KMS-11 (cell line): ENCODE measurements around the gene RPUSD4.

Experiments
- H2AFZ ChIP-seq: fragments of 200-600 bp; sonication (generic); 2 replicates; pipeline ENCODE4 v1.6.1; 2016; ENCODE audit warnings: antibody characterized with exemption, mixed run types, low read depth
- H3K27ac ChIP-seq: fragments of 200-600 bp; sonication (generic); 2 replicates; pipeline ENCODE4 v1.6.1; 2016; ENCODE audit warnings: mild to moderate bottlenecking, mixed run types
- H3K27me3 ChIP-seq: fragments of 200-600 bp; sonication (generic); 2 replicates; pipeline ENCODE4 v1.6.1; 2017; ENCODE audit warnings: mild to moderate bottlenecking, low read depth, mixed run types, moderate library complexity; ENCODE audit not compliant: insufficient read depth
- H3K36me3 ChIP-seq: fragments of 200-600 bp; sonication (generic); 2 replicates; pipeline ENCODE4 v1.6.1; 2017; ENCODE audit warnings: mild to moderate bottlenecking, mixed run types; ENCODE audit not compliant: insufficient read depth
- H3K4me1 ChIP-seq: fragments of 200-600 bp; sonication (generic); 2 replicates; pipeline ENCODE4 v1.6.1; 2016; ENCODE audit warnings: mild to moderate bottlenecking, low read depth, mixed run types; ENCODE audit not compliant: poor library complexity, severe bottlenecking
- H3K4me2 ChIP-seq: fragments of 200-600 bp; sonication (generic); 2 replicates; pipeline ENCODE4 v1.7.0; 2016; ENCODE audit warnings: mild to moderate bottlenecking, mixed run types
- H3K4me3 ChIP-seq: fragments of 200-600 bp; sonication (generic); IDR thresholded peaks from 2 replicates; pipeline ENCODE4 v1.6.1; 2017; ENCODE audit warnings: low read depth, low read length, mixed read lengths; ENCODE audit not compliant: insufficient read depth
- H3K79me2 ChIP-seq: fragments of 200-600 bp; sonication (generic); 2 replicates; pipeline ENCODE4 v1.6.1; 2016; ENCODE audit warnings: low read depth, mixed run types; ENCODE audit not compliant: insufficient read depth
- H3K9ac ChIP-seq: fragments of 200-600 bp; sonication (generic); 2 replicates; pipeline ENCODE4 v1.6.1; 2016; ENCODE audit warnings: mild to moderate bottlenecking, mixed run types
- H4K20me1 ChIP-seq: fragments of 200-600 bp; sonication (generic); 2 replicates; pipeline ENCODE4 v1.6.1; 2016; ENCODE audit warnings: mild to moderate bottlenecking, mixed run types; ENCODE audit not compliant: insufficient read depth
- CTCF ChIP-seq: fragments of 200-600 bp; sonication (generic); conservative IDR thresholded peaks from 2 replicates; pipeline ENCODE4 v1.6.1; 2017; ENCODE audit warnings: low read depth, mild to moderate bottlenecking, antibody characterized with exemption, low read length, moderate library complexity, mixed read lengths

RPUSD4 gene

DNA sequence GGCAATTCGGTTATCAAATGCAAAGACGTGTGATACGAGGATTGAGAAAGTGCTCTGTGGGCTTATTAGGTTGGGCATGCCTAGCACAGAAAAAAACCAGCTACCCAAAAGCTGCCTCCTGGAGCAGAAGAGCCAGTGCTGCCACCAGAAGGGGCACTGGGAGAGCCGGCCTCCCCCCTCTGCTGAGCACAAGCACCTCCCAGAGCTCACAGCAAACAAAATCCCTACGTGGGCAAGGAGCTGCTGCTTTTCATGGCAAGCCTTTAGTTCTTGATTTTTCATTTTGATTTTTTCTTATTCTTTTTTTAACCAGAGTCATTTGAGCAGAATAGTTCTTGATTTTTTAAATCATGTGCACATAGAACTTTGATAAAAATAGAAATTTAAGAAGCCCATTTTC lies 12.8 kb downstream of the RPUSD4 start:
- no peak overlapping the region for H3K9ac ChIP-seq
- H4K20me1 ChIP-seq = no peaks in the 10 kb centered on the region
- H3K4me2 ChIP-seq = peak overlapping the region; percentile 13; the same call in 1 of the 2 replicates
- no peaks in the 10 kb centered on the region for H3K79me2 ChIP-seq
- peak overlapping the region; percentile 100 for H3K27ac ChIP-seq
- no peak overlapping the region for H2AFZ ChIP-seq
- peaks cover 3% of the 10 kb centered on the region; the same call in 1 of the 2 replicates for H3K36me3 ChIP-seq
- H3K4me3 ChIP-seq = no peak overlapping the region
- H3K27me3 ChIP-seq = no peaks in the 10 kb centered on the region
- peaks cover 56% of the 10 kb centered on the region for H3K4me1 ChIP-seq
- TF ChIP-seq CTCF = no peak

DNA sequence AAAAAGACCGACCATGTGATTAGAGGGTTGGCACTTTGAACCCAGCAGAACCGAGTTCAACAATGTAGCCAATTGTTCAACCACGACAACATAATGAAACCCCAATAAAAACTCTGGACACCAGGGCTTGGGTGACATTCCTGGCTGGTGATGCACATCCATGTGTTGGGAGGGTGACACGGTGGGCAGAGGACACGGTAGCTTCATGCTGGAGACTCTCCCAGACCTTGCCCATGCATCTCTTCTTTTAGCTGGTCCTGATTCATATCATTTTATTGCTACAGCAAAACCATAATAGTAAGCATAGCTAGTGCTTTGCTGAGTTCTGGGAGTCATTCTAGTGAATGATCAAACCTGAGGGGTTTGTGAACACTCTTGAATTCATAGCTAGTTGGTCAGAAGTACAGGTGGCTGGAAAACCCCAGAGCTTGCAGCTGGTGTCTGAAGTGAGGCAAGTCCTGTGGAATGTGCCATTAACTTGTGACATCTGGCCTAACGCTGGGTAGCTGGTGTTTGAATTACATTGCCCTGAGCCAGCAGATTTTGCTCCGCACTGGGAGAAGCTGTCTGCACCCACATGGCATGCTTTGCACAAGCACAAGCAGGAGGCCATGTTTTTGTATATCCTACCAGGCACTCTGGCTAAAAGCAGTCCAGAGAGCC lies 14.0 kb downstream of the RPUSD4 start:
- Histone ChIP-seq H3K79me2 (no peaks in the 10 kb centered on the region), H2AFZ (peak overlapping the region; percentile 51; the same call in 1 of the 2 replicates), H3K4me1 (peaks cover 68% of the 10 kb centered on the region), H3K36me3 (peaks cover 3% of the 10 kb centered on the region; the same call in 1 of the 2 replicates), H4K20me1 (no peaks in the 10 kb centered on the region), H3K27ac (peak overlapping the region; percentile 100), H3K9ac (peak overlapping the region; percentile 85), H3K27me3 (no peaks in the 10 kb centered on the region), H3K4me3 (no peak overlapping the region), H3K4me2 (peak overlapping the region; percentile 62)
- TF ChIP-seq CTCF = 0 out of 2 replicates have a peak, but pooled peaks have one; percentile 5

DNA sequence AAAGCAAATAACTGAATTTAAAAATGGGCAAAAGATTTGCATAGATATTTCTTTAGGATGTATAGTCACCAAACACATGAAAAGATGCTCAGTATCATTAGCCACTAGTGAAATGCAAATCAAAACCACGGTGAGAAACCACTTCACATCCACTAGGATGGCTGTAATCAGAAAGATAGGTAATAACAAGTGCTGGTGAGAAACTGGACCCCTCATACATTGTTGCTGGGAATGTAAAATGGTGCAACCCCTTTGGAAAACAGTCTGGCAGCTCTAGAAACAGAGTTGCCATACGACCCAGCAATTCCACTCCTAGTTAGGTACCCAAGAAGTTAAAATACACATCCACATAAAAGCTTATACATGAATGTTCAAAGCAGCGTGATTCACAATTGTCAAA lies 16.3 kb downstream of the RPUSD4 start:
- TF ChIP-seq CTCF = no peak
- Histone ChIP-seq H3K4me3 (no peak overlapping the region), H4K20me1 (no peaks in the 10 kb centered on the region), H3K4me2 (no peak overlapping the region), H3K4me1 (peaks cover 91% of the 10 kb centered on the region), H2AFZ (no peak overlapping the region), H3K36me3 (no peaks in the 10 kb centered on the region), H3K9ac (no peak overlapping the region), H3K27ac (no peak overlapping the region), H3K79me2 (no peaks in the 10 kb centered on the region), H3K27me3 (no peaks in the 10 kb centered on the region)

- TF ChIP-seq CTCF = peak; percentile 78
- H4K20me1 ChIP-seq = no peaks in the 10 kb centered on the region
- no peak overlapping the region for H2AFZ ChIP-seq
- no peak overlapping the region for H3K4me3 ChIP-seq
- H3K27me3 ChIP-seq = no peaks in the 10 kb centered on the region
- H3K27ac ChIP-seq = no peak overlapping the region
- no peaks in the 10 kb centered on the region for H3K79me2 ChIP-seq
- no peaks in the 10 kb centered on the region for H3K36me3 ChIP-seq
- no peak overlapping the region; the same call in 1 of the 2 replicates for H3K4me2 ChIP-seq
- H3K4me1 ChIP-seq = peaks cover 98% of the 10 kb centered on the region
- no peak overlapping the region for H3K9ac ChIP-seq
These were observed 17.3 kb downstream of the RPUSD4 start for GRCh38 chr11:126194121-126194543.
